ENCODE data around the gene RING1. TPM values are rescaled to one million over a fixed set of nuclear protein-coding genes. Genes with fewer than 3 reads are reported as not detected.

Gene RING1
- total RNA-seq, result 10 to 100 TPM; 34.5 to 40.3 (median 36.5) TPM
- 29.6 TPM for total RNA-seq (2013)

DNA sequence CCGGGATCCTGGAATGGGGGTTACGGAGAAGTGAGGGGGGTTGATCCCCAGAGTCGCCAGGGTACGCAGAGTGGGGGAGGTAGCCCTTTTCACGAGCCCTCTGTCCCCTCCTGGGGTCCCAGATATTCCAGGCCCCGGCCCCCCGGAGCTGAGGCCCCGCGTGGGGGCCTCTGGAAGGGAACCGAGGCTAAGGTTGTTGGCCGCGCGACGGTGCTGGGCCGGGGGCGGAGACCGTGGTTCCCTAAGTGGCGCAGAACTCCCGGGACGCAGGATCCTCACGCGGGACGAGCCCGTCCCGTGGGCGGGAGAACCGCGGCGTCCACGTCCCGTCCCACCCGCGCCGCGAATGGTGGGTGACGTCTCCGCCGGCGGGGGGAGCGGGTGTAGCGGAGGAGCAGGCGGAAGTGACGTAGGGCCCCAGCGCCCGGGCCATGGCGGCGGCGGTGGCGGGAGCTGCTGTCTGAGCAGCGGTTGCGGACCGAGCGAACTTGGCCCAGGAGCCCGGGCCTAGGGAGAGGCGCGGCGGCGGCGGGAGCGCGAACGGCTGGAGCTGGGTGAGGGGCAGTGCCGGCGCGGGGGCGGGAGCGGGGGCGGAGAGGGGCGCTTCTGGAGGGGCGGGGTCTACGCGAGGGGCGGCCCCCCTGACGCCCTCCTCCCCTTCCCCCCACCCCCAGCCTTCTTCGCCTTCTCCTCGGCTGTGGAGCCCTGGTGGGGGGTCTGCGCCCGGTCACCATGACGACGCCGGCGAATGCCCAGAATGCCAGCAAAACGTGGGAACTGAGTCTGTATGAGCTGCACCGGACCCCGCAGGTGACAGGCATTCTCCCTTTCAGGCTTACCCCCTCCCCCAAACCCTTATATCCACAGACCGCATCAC, at the start of gene RING1:
Gene RING1, plus strand, starts transcription at position 410 of the 877 bp plus-strand sequence. Its CDS starts 323 bp downstream, at position 733.
- Histone ChIP-seq H3K27ac (ENCODE audit: low read length) (peak within 1 kb of the TSS; percentile 96), H3K4me1 (ENCODE audit: control insufficient read depth, insufficient read depth, low read length) (peaks cover 40% of the 10 kb centered on the region), H3K4me3 (ENCODE audit: low read length) (peak within 1 kb of the TSS; percentile 97), H3K9me3 (ENCODE audit: control insufficient read depth, insufficient read depth, low read length) (no peaks in the 10 kb centered on the region), H3K36me3 (ENCODE audit: control insufficient read depth, insufficient read depth, low read length) (peaks cover 6% of the 10 kb centered on the region), H3K27me3 (ENCODE audit: control insufficient read depth, insufficient read depth, low read length) (peaks cover 7% of the 10 kb centered on the region)
- WGBS (ENCODE audit: insufficient coverage), result under 1% methylated on average over 83 of the region's 86 CpGs
- intact Hi-C loops (cut with micrococcal nuclease), result loop anchor here (2.0 kb wide), 1 partner anchor 64 kb away; the partner anchor contains the start of gene RPS18
- TF ChIP-seq, protein P1, sequence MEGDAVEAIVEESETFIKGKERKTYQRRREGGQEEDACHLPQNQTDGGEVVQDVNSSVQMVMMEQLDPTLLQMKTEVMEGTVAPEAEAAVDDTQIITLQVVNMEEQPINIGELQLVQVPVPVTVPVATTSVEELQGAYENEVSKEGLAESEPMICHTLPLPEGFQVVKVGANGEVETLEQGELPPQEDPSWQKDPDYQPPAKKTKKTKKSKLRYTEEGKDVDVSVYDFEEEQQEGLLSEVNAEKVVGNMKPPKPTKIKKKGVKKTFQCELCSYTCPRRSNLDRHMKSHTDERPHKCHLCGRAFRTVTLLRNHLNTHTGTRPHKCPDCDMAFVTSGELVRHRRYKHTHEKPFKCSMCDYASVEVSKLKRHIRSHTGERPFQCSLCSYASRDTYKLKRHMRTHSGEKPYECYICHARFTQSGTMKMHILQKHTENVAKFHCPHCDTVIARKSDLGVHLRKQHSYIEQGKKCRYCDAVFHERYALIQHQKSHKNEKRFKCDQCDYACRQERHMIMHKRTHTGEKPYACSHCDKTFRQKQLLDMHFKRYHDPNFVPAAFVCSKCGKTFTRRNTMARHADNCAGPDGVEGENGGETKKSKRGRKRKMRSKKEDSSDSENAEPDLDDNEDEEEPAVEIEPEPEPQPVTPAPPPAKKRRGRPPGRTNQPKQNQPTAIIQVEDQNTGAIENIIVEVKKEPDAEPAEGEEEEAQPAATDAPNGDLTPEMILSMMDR (IDR thresholded peaks at IDR 0.05), result no peak
- Mint-ChIP-seq H3K9me3 (no peaks in the 10 kb centered on the region), H3K27me3 (ENCODE audit: low read depth in 2 of 2) (peaks cover 9 to 14% of the 10 kb centered on the region in 2 donors), H3K36me3 (peaks cover 2% of the 10 kb centered on the region), H3K27ac (peak within 1 kb of the TSS; percentile 95 to 97), H3K4me3 (peak within 1 kb of the TSS; percentile 98), H3K4me1 (peaks cover 41 to 61% of the 10 kb centered on the region in 2 donors)
- DNase-seq (peak; percentile 88 to 95), ATAC-seq (peak; percentile 67 to 79 (median 71))

DNA sequence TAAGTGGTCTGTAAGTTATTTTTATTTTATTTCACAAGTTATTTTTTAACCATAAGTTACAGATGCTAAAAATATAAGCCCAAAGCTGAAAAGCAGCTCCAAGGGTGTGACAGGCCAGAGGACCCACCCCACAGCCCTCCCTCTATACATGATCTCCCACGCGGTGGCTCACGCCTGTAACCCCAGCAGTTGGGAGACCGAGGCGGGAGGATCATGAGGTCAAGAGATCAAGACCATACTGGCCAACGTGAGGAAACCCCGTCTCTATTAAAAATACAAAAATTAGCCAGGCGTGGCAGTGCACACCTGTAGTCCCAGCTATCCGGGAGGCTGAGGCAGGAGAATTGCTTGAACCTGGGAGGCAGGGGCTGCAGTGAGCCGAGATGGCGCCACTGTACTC, 48.2 kb upstream of the RING1 start:
- Histone ChIP-seq H3K9me3 (ENCODE audit: control insufficient read depth, insufficient read depth, low read length) (no peaks in the 10 kb centered on the region), H3K4me1 (ENCODE audit: control insufficient read depth, insufficient read depth, low read length) (peaks cover 12% of the 10 kb centered on the region), H3K4me3 (ENCODE audit: low read length) (no peak overlapping the region), H3K27me3 (ENCODE audit: control insufficient read depth, insufficient read depth, low read length) (no peaks in the 10 kb centered on the region), H3K36me3 (ENCODE audit: control insufficient read depth, insufficient read depth, low read length) (no peaks in the 10 kb centered on the region), H3K27ac (ENCODE audit: low read length) (no peak overlapping the region)
- no peak overlapping the region for H3K4me3 Mint-ChIP-seq
- H3K27me3 Mint-ChIP-seq (ENCODE audit: low read depth in 2 of 2), result peaks cover 0 to 9% of the 10 kb centered on the region in 2 donors
- DNase-seq, result no peak
- 92% methylated on average over 11 of the region's 11 CpGs for WGBS (ENCODE audit: insufficient coverage)
- H3K27ac Mint-ChIP-seq, result no peak overlapping the region
- H3K9me3 Mint-ChIP-seq, result no peaks in the 10 kb centered on the region
- intact Hi-C loops (cut with micrococcal nuclease), result no loop called here
- TF ChIP-seq, protein P1 (IDR thresholded peaks at IDR 0.05), result no peak
- ATAC-seq, result no peak
- no peaks in the 10 kb centered on the region for H3K36me3 Mint-ChIP-seq
- peaks cover 10 to 12% of the 10 kb centered on the region in 2 donors for H3K4me1 Mint-ChIP-seq

DNA sequence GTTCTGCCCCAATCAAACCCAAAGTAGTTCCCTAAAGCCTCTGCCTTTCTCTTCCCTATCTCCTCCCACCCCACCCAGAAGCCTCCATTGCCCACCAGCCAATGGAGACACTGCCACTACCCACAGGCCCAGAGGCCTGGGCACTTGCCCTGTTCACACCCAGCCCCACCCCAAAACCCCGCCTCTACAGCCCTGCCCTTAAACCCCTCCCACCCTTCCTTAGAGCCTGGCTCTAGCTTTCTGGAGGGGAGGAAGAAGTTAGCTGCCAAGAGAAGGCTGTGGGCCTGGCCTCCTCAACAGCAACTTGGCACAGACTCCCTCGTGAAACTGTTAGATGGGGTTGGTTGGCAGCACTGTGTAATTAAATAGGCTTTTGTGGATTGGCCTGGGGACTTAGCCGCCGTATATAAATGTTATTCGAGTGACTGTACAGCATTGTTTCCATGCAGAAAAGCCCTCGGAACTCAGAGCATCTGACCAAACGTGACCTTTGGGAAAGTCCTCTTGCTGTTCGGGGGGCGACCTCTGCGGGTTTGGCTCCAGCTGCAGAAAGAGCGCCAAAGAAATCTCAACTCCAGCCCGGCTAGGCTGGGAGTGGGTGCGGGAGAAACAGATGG, 47.5 kb upstream of the RING1 start:
- WGBS (ENCODE audit: insufficient coverage), result 69% methylated on average over 13 of the region's 13 CpGs
- intact Hi-C loops (cut with micrococcal nuclease), result loop anchor here (1.0 kb wide), 2 partner anchors 36 to 87 kb away; no protein-coding TSS in a partner anchor
- H3K4me1 Mint-ChIP-seq, result peaks cover 10 to 12% of the 10 kb centered on the region in 2 donors
- ATAC-seq (no peak), DNase-seq (no peak)
- Histone ChIP-seq H3K4me1 (ENCODE audit: control insufficient read depth, insufficient read depth, low read length) (peaks cover 12% of the 10 kb centered on the region), H3K36me3 (ENCODE audit: control insufficient read depth, insufficient read depth, low read length) (no peaks in the 10 kb centered on the region), H3K9me3 (ENCODE audit: control insufficient read depth, insufficient read depth, low read length) (no peaks in the 10 kb centered on the region), H3K4me3 (ENCODE audit: low read length) (no peak overlapping the region), H3K27ac (ENCODE audit: low read length) (no peak overlapping the region), H3K27me3 (ENCODE audit: control insufficient read depth, insufficient read depth, low read length) (no peaks in the 10 kb centered on the region)
- peak overlapping the region in 1 of 2 donors; percentile 90 for H3K27ac Mint-ChIP-seq
- H3K9me3 Mint-ChIP-seq, result no peaks in the 10 kb centered on the region
- TF ChIP-seq, protein P1 (IDR thresholded peaks at IDR 0.05), result no peak
- peaks cover 0 to 9% of the 10 kb centered on the region in 2 donors for H3K27me3 Mint-ChIP-seq (ENCODE audit: low read depth in 2 of 2)
- H3K36me3 Mint-ChIP-seq, result no peaks in the 10 kb centered on the region
- H3K4me3 Mint-ChIP-seq, result peak overlapping the region; percentile 94

Data from natural killer cell (primary cell).